ENCODE measurements around the gene B4GALT6. TPM values are rescaled to one million over a fixed set of nuclear protein-coding genes. Genes with fewer than 3 reads are reported as not detected.
A peak's percentile ranks its signal among the peaks of the same experiment; 100 is the strongest.

B4GALT6 gene
- total and polyA plus RNA-seq, 2 of the 8 experiments (the other 6 are each of a cell fraction or from before 2014, with no cell fraction given), result 6.3 to 41.5 TPM

DNA sequence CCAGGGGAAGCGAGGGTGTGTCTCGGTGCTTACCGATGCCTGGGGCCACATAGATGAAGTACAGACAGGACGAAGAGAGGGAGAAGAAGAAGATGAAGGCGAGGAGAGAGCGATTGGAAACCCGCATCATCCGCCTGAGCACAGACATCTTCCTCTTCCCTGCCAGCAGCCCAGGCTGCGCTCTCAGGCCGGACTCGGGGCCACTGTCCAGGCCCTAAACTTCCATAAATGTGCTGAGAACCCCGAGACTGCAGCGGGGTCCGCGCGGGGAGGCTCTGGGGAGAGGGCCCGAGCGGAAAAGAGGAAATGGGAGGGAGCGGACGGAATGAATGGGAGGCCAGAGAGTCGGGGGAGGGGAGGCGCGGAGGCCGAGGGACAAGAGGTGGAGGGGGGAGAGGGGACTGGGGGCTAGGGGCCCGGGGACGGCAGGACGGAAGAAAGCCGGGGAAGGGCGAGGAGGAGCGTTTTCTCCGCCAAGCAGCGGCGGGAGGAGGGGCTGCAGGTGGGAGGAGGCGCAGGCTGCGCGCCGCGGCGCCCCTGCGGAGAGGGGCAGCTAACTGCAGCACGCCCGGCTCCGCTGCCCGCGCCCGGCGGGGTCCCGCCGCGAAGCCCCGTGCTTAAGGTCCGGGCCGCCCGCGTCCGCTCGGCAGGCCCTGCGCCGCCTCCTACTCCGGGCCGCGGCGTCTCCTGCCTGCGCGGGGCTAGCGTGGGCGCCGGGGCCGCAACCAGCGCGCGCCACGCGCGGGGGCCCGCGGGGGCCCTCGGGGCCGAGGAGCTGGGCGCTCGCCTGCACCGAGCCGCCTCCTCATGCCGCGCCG is at the start of gene B4GALT6 (continued):
- TF ChIP-seq EGR1 (IDR thresholded peaks at IDR 0.05; ENCODE audit: borderline replicate concordance, low read depth, low read length), result no peak
- TF ChIP-seq, protein P1, sequence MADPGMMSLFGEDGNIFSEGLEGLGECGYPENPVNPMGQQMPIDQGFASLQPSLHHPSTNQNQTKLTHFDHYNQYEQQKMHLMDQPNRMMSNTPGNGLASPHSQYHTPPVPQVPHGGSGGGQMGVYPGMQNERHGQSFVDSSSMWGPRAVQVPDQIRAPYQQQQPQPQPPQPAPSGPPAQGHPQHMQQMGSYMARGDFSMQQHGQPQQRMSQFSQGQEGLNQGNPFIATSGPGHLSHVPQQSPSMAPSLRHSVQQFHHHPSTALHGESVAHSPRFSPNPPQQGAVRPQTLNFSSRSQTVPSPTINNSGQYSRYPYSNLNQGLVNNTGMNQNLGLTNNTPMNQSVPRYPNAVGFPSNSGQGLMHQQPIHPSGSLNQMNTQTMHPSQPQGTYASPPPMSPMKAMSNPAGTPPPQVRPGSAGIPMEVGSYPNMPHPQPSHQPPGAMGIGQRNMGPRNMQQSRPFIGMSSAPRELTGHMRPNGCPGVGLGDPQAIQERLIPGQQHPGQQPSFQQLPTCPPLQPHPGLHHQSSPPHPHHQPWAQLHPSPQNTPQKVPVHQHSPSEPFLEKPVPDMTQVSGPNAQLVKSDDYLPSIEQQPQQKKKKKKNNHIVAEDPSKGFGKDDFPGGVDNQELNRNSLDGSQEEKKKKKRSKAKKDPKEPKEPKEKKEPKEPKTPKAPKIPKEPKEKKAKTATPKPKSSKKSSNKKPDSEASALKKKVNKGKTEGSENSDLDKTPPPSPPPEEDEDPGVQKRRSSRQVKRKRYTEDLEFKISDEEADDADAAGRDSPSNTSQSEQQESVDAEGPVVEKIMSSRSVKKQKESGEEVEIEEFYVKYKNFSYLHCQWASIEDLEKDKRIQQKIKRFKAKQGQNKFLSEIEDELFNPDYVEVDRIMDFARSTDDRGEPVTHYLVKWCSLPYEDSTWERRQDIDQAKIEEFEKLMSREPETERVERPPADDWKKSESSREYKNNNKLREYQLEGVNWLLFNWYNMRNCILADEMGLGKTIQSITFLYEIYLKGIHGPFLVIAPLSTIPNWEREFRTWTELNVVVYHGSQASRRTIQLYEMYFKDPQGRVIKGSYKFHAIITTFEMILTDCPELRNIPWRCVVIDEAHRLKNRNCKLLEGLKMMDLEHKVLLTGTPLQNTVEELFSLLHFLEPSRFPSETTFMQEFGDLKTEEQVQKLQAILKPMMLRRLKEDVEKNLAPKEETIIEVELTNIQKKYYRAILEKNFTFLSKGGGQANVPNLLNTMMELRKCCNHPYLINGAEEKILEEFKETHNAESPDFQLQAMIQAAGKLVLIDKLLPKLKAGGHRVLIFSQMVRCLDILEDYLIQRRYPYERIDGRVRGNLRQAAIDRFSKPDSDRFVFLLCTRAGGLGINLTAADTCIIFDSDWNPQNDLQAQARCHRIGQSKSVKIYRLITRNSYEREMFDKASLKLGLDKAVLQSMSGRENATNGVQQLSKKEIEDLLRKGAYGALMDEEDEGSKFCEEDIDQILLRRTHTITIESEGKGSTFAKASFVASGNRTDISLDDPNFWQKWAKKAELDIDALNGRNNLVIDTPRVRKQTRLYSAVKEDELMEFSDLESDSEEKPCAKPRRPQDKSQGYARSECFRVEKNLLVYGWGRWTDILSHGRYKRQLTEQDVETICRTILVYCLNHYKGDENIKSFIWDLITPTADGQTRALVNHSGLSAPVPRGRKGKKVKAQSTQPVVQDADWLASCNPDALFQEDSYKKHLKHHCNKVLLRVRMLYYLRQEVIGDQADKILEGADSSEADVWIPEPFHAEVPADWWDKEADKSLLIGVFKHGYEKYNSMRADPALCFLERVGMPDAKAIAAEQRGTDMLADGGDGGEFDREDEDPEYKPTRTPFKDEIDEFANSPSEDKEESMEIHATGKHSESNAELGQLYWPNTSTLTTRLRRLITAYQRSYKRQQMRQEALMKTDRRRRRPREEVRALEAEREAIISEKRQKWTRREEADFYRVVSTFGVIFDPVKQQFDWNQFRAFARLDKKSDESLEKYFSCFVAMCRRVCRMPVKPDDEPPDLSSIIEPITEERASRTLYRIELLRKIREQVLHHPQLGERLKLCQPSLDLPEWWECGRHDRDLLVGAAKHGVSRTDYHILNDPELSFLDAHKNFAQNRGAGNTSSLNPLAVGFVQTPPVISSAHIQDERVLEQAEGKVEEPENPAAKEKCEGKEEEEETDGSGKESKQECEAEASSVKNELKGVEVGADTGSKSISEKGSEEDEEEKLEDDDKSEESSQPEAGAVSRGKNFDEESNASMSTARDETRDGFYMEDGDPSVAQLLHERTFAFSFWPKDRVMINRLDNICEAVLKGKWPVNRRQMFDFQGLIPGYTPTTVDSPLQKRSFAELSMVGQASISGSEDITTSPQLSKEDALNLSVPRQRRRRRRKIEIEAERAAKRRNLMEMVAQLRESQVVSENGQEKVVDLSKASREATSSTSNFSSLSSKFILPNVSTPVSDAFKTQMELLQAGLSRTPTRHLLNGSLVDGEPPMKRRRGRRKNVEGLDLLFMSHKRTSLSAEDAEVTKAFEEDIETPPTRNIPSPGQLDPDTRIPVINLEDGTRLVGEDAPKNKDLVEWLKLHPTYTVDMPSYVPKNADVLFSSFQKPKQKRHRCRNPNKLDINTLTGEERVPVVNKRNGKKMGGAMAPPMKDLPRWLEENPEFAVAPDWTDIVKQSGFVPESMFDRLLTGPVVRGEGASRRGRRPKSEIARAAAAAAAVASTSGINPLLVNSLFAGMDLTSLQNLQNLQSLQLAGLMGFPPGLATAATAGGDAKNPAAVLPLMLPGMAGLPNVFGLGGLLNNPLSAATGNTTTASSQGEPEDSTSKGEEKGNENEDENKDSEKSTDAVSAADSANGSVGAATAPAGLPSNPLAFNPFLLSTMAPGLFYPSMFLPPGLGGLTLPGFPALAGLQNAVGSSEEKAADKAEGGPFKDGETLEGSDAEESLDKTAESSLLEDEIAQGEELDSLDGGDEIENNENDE (IDR thresholded peaks at IDR 0.05; ENCODE audit: insufficient replicate concordance, low read length), result no peak
- TF ChIP-seq CBX8 (IDR thresholded peaks at IDR 0.05; ENCODE audit: borderline replicate concordance, low read depth, low read length), result no peak
- peak; percentile 94; the same call in 1 of the 2 replicates for TF ChIP-seq RBBP5 (IDR thresholded peaks at IDR 0.05; ENCODE audit: borderline replicate concordance, low read depth, low read length)
- no peak for TF ChIP-seq SIX5 (IDR thresholded peaks at IDR 0.05; ENCODE audit: low read depth, low read length)
- TF ChIP-seq POU5F1 (IDR thresholded peaks at IDR 0.05; ENCODE audit: low read depth, low read length), result no peak
- TF ChIP-seq HDAC2 (IDR thresholded peaks at IDR 0.05; ENCODE audit: borderline replicate concordance in 1 of 2, low read depth in 2 of 2, low read length in 2 of 2), result peak in 1 of 2 experiments; percentile 40; a peak in 1 of 4 replicates
- TF ChIP-seq CHD1 (IDR thresholded peaks at IDR 0.05; ENCODE audit: low read depth, low read length), result no peak
- no peak for TF ChIP-seq JUN (IDR thresholded peaks at IDR 0.05; ENCODE audit: low read depth, low read length)
- TF ChIP-seq SRF (IDR thresholded peaks at IDR 0.05; ENCODE audit: low read depth, low read length), result no peak

All from H1 (cell line).